Measurements from ENCODE around the gene RARB. TPM values are rescaled to one million over a fixed set of nuclear protein-coding genes. Genes with fewer than 3 reads are reported as not detected.

RARB gene
- total and polyA plus RNA-seq, 2 experiments from 2014 or later = 0.14 to 0.42 TPM

- no peak overlapping the region for H3K4me2 ChIP-seq
- Mint-ChIP-seq H3K4me1 (no peaks in the 10 kb centered on the region; the same call in 2 of the 3 replicates), H3K36me3 (ENCODE audit: low read depth) (no peaks in the 10 kb centered on the region), H3K27me3 (ENCODE audit: insufficient read depth, low read depth, poor library complexity) (peaks cover 6% of the 10 kb centered on the region), H3K9me3 (no peaks in the 10 kb centered on the region; the same call in 2 of the 3 replicates), H3K4me3 (no peak overlapping the region), H3K27ac (no peak overlapping the region)
- H3K9me2 ChIP-seq (ENCODE audit: insufficient read depth) = no peaks in the 10 kb centered on the region
- no peak overlapping the region for H2AFZ ChIP-seq
- DNase-seq (ENCODE audit: low spot score) (no peak), ATAC-seq (no peak)
- H3K4me1 ChIP-seq (ENCODE audit: insufficient read depth) = no peaks in the 10 kb centered on the region
- H3F3A ChIP-seq (replicated peaks; ENCODE audit: low read depth) = no peaks in the 10 kb centered on the region
- H3K27ac ChIP-seq (ENCODE audit: low read depth) = no peak overlapping the region
- H3K79me2 ChIP-seq (replicated peaks; ENCODE audit: insufficient read depth) = no peaks in the 10 kb centered on the region
- no peaks in the 10 kb centered on the region for H3K27me3 ChIP-seq (ENCODE audit: insufficient read depth)
- no peak overlapping the region for H3K4me3 ChIP-seq
- no peaks in the 10 kb centered on the region for H4K20me1 ChIP-seq (replicated peaks; ENCODE audit: insufficient read depth)
- H3K36me3 ChIP-seq (ENCODE audit: insufficient read depth) = no peaks in the 10 kb centered on the region
- TF ChIP-seq JUNB (IDR thresholded peaks at IDR 0.05; ENCODE audit: unreplicated experiment) = no peak
- TF ChIP-seq, protein P1, sequence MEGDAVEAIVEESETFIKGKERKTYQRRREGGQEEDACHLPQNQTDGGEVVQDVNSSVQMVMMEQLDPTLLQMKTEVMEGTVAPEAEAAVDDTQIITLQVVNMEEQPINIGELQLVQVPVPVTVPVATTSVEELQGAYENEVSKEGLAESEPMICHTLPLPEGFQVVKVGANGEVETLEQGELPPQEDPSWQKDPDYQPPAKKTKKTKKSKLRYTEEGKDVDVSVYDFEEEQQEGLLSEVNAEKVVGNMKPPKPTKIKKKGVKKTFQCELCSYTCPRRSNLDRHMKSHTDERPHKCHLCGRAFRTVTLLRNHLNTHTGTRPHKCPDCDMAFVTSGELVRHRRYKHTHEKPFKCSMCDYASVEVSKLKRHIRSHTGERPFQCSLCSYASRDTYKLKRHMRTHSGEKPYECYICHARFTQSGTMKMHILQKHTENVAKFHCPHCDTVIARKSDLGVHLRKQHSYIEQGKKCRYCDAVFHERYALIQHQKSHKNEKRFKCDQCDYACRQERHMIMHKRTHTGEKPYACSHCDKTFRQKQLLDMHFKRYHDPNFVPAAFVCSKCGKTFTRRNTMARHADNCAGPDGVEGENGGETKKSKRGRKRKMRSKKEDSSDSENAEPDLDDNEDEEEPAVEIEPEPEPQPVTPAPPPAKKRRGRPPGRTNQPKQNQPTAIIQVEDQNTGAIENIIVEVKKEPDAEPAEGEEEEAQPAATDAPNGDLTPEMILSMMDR (conservative IDR thresholded peaks at IDR 0.05; ENCODE audit: low read depth in 2 of 2) = no peak
- TF ChIP-seq POLR2AphosphoS5 (IDR thresholded peaks at IDR 0.05; ENCODE audit: low read depth) = no peak
- no peak for TF ChIP-seq NANOG (IDR thresholded peaks at IDR 0.05; ENCODE audit: borderline replicate concordance)
- no peak for TF ChIP-seq CREB1 (CRISPR knock-in tag; IDR thresholded peaks at IDR 0.05; ENCODE audit: low read depth)
- TF ChIP-seq ZNF114 (CRISPR knock-in tag; IDR thresholded peaks at IDR 0.05) = no peak
- TF ChIP-seq, protein P2, sequence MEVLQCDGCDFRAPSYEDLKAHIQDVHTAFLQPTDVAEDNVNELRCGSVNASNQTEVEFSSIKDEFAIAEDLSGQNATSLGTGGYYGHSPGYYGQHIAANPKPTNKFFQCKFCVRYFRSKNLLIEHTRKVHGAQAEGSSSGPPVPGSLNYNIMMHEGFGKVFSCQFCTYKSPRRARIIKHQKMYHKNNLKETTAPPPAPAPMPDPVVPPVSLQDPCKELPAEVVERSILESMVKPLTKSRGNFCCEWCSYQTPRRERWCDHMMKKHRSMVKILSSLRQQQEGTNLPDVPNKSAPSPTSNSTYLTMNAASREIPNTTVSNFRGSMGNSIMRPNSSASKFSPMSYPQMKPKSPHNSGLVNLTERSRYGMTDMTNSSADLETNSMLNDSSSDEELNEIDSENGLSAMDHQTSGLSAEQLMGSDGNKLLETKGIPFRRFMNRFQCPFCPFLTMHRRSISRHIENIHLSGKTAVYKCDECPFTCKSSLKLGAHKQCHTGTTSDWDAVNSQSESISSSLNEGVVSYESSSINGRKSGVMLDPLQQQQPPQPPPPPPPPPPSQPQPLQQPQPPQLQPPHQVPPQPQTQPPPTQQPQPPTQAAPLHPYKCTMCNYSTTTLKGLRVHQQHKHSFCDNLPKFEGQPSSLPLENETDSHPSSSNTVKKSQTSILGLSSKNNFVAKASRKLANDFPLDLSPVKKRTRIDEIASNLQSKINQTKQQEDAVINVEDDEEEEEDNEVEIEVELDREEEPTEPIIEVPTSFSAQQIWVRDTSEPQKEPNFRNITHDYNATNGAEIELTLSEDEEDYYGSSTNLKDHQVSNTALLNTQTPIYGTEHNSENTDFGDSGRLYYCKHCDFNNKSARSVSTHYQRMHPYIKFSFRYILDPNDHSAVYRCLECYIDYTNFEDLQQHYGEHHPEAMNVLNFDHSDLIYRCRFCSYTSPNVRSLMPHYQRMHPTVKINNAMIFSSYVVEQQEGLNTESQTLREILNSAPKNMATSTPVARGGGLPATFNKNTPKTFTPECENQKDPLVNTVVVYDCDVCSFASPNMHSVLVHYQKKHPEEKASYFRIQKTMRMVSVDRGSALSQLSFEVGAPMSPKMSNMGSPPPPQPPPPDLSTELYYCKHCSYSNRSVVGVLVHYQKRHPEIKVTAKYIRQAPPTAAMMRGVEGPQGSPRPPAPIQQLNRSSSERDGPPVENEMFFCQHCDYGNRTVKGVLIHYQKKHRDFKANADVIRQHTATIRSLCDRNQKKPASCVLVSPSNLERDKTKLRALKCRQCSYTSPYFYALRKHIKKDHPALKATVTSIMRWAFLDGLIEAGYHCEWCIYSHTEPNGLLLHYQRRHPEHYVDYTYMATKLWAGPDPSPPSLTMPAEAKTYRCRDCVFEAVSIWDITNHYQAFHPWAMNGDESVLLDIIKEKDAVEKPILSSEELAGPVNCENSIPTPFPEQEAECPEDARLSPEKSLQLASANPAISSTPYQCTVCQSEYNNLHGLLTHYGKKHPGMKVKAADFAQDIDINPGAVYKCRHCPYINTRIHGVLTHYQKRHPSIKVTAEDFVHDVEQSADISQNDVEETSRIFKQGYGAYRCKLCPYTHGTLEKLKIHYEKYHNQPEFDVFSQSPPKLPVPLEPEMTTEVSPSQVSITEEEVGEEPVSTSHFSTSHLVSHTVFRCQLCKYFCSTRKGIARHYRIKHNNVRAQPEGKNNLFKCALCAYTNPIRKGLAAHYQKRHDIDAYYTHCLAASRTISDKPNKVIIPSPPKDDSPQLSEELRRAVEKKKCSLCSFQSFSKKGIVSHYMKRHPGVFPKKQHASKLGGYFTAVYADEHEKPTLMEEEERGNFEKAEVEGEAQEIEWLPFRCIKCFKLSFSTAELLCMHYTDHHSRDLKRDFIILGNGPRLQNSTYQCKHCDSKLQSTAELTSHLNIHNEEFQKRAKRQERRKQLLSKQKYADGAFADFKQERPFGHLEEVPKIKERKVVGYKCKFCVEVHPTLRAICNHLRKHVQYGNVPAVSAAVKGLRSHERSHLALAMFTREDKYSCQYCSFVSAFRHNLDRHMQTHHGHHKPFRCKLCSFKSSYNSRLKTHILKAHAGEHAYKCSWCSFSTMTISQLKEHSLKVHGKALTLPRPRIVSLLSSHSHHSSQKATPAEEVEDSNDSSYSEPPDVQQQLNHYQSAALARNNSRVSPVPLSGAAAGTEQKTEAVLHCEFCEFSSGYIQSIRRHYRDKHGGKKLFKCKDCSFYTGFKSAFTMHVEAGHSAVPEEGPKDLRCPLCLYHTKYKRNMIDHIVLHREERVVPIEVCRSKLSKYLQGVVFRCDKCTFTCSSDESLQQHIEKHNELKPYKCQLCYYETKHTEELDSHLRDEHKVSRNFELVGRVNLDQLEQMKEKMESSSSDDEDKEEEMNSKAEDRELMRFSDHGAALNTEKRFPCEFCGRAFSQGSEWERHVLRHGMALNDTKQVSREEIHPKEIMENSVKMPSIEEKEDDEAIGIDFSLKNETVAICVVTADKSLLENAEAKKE (CRISPR knock-in tag; IDR thresholded peaks at IDR 0.05) = no peak
- TF ChIP-seq EZH2 (IDR thresholded peaks at IDR 0.05; ENCODE audit: low read depth, unreplicated experiment) = no peak
- TF ChIP-seq, protein P3, sequence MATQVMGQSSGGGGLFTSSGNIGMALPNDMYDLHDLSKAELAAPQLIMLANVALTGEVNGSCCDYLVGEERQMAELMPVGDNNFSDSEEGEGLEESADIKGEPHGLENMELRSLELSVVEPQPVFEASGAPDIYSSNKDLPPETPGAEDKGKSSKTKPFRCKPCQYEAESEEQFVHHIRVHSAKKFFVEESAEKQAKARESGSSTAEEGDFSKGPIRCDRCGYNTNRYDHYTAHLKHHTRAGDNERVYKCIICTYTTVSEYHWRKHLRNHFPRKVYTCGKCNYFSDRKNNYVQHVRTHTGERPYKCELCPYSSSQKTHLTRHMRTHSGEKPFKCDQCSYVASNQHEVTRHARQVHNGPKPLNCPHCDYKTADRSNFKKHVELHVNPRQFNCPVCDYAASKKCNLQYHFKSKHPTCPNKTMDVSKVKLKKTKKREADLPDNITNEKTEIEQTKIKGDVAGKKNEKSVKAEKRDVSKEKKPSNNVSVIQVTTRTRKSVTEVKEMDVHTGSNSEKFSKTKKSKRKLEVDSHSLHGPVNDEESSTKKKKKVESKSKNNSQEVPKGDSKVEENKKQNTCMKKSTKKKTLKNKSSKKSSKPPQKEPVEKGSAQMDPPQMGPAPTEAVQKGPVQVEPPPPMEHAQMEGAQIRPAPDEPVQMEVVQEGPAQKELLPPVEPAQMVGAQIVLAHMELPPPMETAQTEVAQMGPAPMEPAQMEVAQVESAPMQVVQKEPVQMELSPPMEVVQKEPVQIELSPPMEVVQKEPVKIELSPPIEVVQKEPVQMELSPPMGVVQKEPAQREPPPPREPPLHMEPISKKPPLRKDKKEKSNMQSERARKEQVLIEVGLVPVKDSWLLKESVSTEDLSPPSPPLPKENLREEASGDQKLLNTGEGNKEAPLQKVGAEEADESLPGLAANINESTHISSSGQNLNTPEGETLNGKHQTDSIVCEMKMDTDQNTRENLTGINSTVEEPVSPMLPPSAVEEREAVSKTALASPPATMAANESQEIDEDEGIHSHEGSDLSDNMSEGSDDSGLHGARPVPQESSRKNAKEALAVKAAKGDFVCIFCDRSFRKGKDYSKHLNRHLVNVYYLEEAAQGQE (IDR thresholded peaks at IDR 0.05; ENCODE audit: unreplicated experiment) = no peak
- no peak for TF ChIP-seq ETS1 (IDR thresholded peaks at IDR 0.05)
- no peak for TF ChIP-seq EZH2phosphoT487 (IDR thresholded peaks at IDR 0.05; ENCODE audit: unreplicated experiment)
- no peak for TF ChIP-seq ZNF331 (CRISPR knock-in tag; IDR thresholded peaks at IDR 0.05; ENCODE audit: low read depth)
Measured at GRCh38 chr3:25505581-25505980, 77.5 kb downstream of the RARB start.

Data from GM23338 (cell line).